ENCODE data around the gene PATZ1.
A peak's percentile ranks its signal among the peaks of the same experiment; 100 is the strongest.
"Not testable (repeated sequence)": the region's sequence is repeated elsewhere in the genome, so short reads cannot be mapped to it uniquely, and the experiment has no call there.

PATZ1 gene

GRCh38 chr22:31346255-31346732, at the start of gene PATZ1:
PATZ1 (minus strand) TSS chr22:31346346; CDS start chr22:31345602, 744 bp downstream.
- H3K4me3 ChIP-seq (ENCODE audit: low read depth, low read length), result peak within 1 kb of the TSS; percentile 70
- CTCF ChIA-PET, result interaction anchor here (1.0 to 2.3 kb wide), 5 partner anchors 9 to 134 kb away, joined by 3 to 14 read pairs (median 4); partner anchors contain the start of genes DRG1 and LIMK2
- POLR2A ChIA-PET, result interaction anchor here (0.6 kb wide), 3 partner anchors 28 to 157 kb away, joined by 3 to 4 read pairs (median 3); no protein-coding TSS in a partner anchor
- DNase-seq (ENCODE audit: low read depth, low spot score), result no peak
- TF ChIP-seq CTCF (IDR thresholded peaks at IDR 0.05; ENCODE audit: insufficient read depth, low read length, missing control alignments), result no peak

- POLR2A ChIA-PET, result no interaction called here
- no peak for DNase-seq (ENCODE audit: low read depth, low spot score)
These were observed 48.2 kb upstream of the PATZ1 start for GRCh38 chr22:31394326-31394725.

GRCh38 chr22:31393893-31394292, 47.7 kb upstream of the PATZ1 start:
- TF ChIP-seq CTCF (IDR thresholded peaks at IDR 0.05; ENCODE audit: insufficient read depth, low read length, missing control alignments), result no peak
- H3K4me3 ChIP-seq (ENCODE audit: low read depth, low read length), result no peak overlapping the region
- CTCF ChIA-PET, result no interaction called here
- no peak for DNase-seq (ENCODE audit: low read depth, low spot score)
- POLR2A ChIA-PET, result no interaction called here

More at GRCh38 chr22:31394326-31394725, 48.2 kb upstream of the PATZ1 start:
- H3K4me3 ChIP-seq (ENCODE audit: low read depth, low read length), result no peak overlapping the region
- no peak for TF ChIP-seq CTCF (IDR thresholded peaks at IDR 0.05; ENCODE audit: insufficient read depth, low read length, missing control alignments)
- CTCF ChIA-PET, result no interaction called here

- CTCF ChIA-PET; DNase-seq (ENCODE audit: low read depth, low spot score); H3K4me3 ChIP-seq (ENCODE audit: low read depth, low read length): not testable (repeated sequence)
- POLR2A ChIA-PET, result interaction anchor here (0.6 to 0.7 kb wide), 2 partner anchors 20 to 1555 kb away, joined by 3 to 5 read pairs; no protein-coding TSS in a partner anchor
These were observed 32.5 kb upstream of the PATZ1 start for GRCh38 chr22:31378651-31379050.

GRCh38 chr22:31378123-31378522, 32.0 kb upstream of the PATZ1 start:
- DNase-seq (ENCODE audit: low read depth, low spot score), result peak; percentile 23
- ChIA-PET POLR2A (interaction anchor here (0.7 to 0.8 kb wide), 2 partner anchors 20 to 21 kb away, joined by 3 to 5 read pairs; no protein-coding TSS in a partner anchor), CTCF (no interaction called here)
- no peak overlapping the region for H3K4me3 ChIP-seq (ENCODE audit: low read depth, low read length)
- TF ChIP-seq CTCF (IDR thresholded peaks at IDR 0.05; ENCODE audit: insufficient read depth, low read length, missing control alignments), result no peak

- no peak for DNase-seq (ENCODE audit: low read depth, low spot score)
These were observed 31.5 kb upstream of the PATZ1 start for GRCh38 chr22:31377612-31378011.

More at GRCh38 chr22:31377612-31378011, 31.5 kb upstream of the PATZ1 start:
- POLR2A ChIA-PET, result interaction anchor here (0.8 kb wide), 1 partner anchor 20 kb away, joined by 3 read pairs; no protein-coding TSS in a partner anchor
- H3K4me3 ChIP-seq (ENCODE audit: low read depth, low read length), result no peak overlapping the region
- no peak for TF ChIP-seq CTCF (IDR thresholded peaks at IDR 0.05; ENCODE audit: insufficient read depth, low read length, missing control alignments)
- CTCF ChIA-PET, result no interaction called here
